H7 (cell line): ENCODE results near the gene GPR148. TPM values are rescaled to one million over a fixed set of nuclear protein-coding genes. Genes with fewer than 3 reads are reported as not detected.
"Not testable (repeated sequence)": the region's sequence is repeated elsewhere in the genome, so short reads cannot be mapped to it uniquely, and the experiment has no call there.

Source experiments
- DNase-seq: peaks from one replicate; pipeline ENCODE4 v3.0.0; 2012
- H3K27me3 ChIP-seq: 2 replicates; pipeline ENCODE4 v1.6.0; 2011; ENCODE audit warnings: mild to moderate bottlenecking, low read length; ENCODE audit not compliant: control insufficient read depth, insufficient read depth
- H3K36me3 ChIP-seq: replicated peaks from 2 replicates; pipeline ENCODE4 v1.5.1; 2011; ENCODE audit warnings: low read length; ENCODE audit not compliant: control insufficient read depth, insufficient read depth
- H3K4me3 ChIP-seq: 2 replicates; pipeline ENCODE4 v1.5.1; 2011; ENCODE audit warnings: low read depth, mild to moderate bottlenecking, control low read depth, low read length, moderate library complexity; ENCODE audit not compliant: insufficient read depth
- total RNA-seq: library from RNA; depleted of rRNA; stranded (reverse); fragments of >200 nt; shearing (Covaris generic); gene quantifications from 2 replicates; pipeline ENCODE4 v1.2.3, GENCODE V29; 2014; rRNA removed

GPR148 gene
- 0.10 TPM in 1 of 2 replicates, not detected in the other for total RNA-seq

GRCh38 chr2:130728549-130729316, at the start of gene GPR148:
Gene GPR148 (plus strand): TSS chr2:130729070. CDS start chr2:130729152, 82 bp downstream.
- Histone ChIP-seq H3K27me3 (peaks cover 6% of the 10 kb centered on the region), H3K36me3 (no peaks in the 10 kb centered on the region), H3K4me3 (peak within 1 kb of the TSS; percentile 68)
- no peak for DNase-seq

GRCh38 chr2:130692041-130692770, 36.7 kb upstream of the GPR148 start:
- H3K27me3 ChIP-seq: not testable (repeated sequence)

GRCh38 chr2:130693474-130693873, 35.4 kb upstream of the GPR148 start:
- not testable (repeated sequence) for DNase-seq, H3K36me3 ChIP-seq, H3K4me3 ChIP-seq, H3K27me3 ChIP-seq

More at GRCh38 chr2:130692041-130692770, 36.7 kb upstream of the GPR148 start:
- H3K4me3 ChIP-seq, DNase-seq, H3K36me3 ChIP-seq: not testable (repeated sequence)

- not testable (repeated sequence) for H3K36me3 ChIP-seq, H3K27me3 ChIP-seq, H3K4me3 ChIP-seq, DNase-seq
These were observed 25.6 kb upstream of the GPR148 start for GRCh38 chr2:130703250-130703649.

GRCh38 chr2:130714795-130715194, 14.1 kb upstream of the GPR148 start:
- not testable (repeated sequence) for H3K27me3 ChIP-seq, H3K36me3 ChIP-seq, H3K4me3 ChIP-seq, DNase-seq

GRCh38 chr2:130720036-130720435, 8.8 kb upstream of the GPR148 start:
- Histone ChIP-seq H3K36me3 (no peaks in the 10 kb centered on the region), H3K4me3 (no peak overlapping the region), H3K27me3 (no peaks in the 10 kb centered on the region)
- DNase-seq: no peak

GRCh38 chr2:130720528-130720927, 8.3 kb upstream of the GPR148 start:
- Histone ChIP-seq H3K36me3 (no peaks in the 10 kb centered on the region), H3K4me3 (no peak overlapping the region), H3K27me3 (no peaks in the 10 kb centered on the region)
- DNase-seq: no peak

GRCh38 chr2:130724455-130724854, 4.4 kb upstream of the GPR148 start:
- no peak for DNase-seq
- H3K36me3 ChIP-seq: no peaks in the 10 kb centered on the region
- H3K4me3 ChIP-seq: no peak overlapping the region
- H3K27me3 ChIP-seq: peaks cover 6% of the 10 kb centered on the region

- H3K27me3 ChIP-seq: peaks cover 6% of the 10 kb centered on the region
- peak; percentile 51 for DNase-seq
- no peaks in the 10 kb centered on the region for H3K36me3 ChIP-seq
- peak overlapping the region; percentile 67 for H3K4me3 ChIP-seq
These were observed 2.2 kb upstream of the GPR148 start for GRCh38 chr2:130726614-130727180.

GRCh38 chr2:130727286-130727924, 1.5 kb upstream of the GPR148 start:
- Histone ChIP-seq H3K4me3 (peak overlapping the region; percentile 68), H3K36me3 (no peaks in the 10 kb centered on the region), H3K27me3 (peaks cover 6% of the 10 kb centered on the region)
- peak; percentile 96 for DNase-seq

GRCh38 chr2:130728007-130728454, 839 bp upstream of the GPR148 start:
- peak; percentile 48 for DNase-seq
- no peaks in the 10 kb centered on the region for H3K36me3 ChIP-seq
- H3K27me3 ChIP-seq: peaks cover 6% of the 10 kb centered on the region
- peak overlapping the region; percentile 68 for H3K4me3 ChIP-seq

GRCh38 chr2:130729322-130730299, 741 bp downstream of the GPR148 start:
- peaks cover 6% of the 10 kb centered on the region for H3K27me3 ChIP-seq
- no peak for DNase-seq
- H3K4me3 ChIP-seq: no peak overlapping the region
- no peaks in the 10 kb centered on the region for H3K36me3 ChIP-seq

- H3K27me3 ChIP-seq, DNase-seq, H3K4me3 ChIP-seq, H3K36me3 ChIP-seq: not testable (repeated sequence)
These were observed 3.4 kb downstream of the GPR148 start for GRCh38 chr2:130732257-130732656.
